ENCODE data around the gene MCF2L. TPM values are rescaled to one million over a fixed set of nuclear protein-coding genes. Genes with fewer than 3 reads are reported as not detected.

MCF2L gene
- total and polyA plus RNA-seq, 12 donors = 29.6 to 99.8 (median 45.3) TPM

GRCh38 chr13:113062691-113063090 lies 93.7 kb downstream of the MCF2L start:
- Histone ChIP-seq H3K9me3 (no peaks in the 10 kb centered on the region), H3K4me3 (no peak overlapping the region), H3K4me1 (no peaks in the 10 kb centered on the region), H3K27ac (no peak overlapping the region), H3K36me3 (peaks cover 0 to 61% (median 0%) of the 10 kb centered on the region in 9 donors), H3K27me3 (no peaks in the 10 kb centered on the region)
- intact Hi-C loops (cut with DNase I) = no loop called here
- WGBS, 2 donors = 92 to 95% methylated on average over 14 of the region's 14 CpGs
- DNase-seq (no peak), ATAC-seq (peak in 1 of 8 donors; percentile 0)
- no peak for TF ChIP-seq CTCF (IDR thresholded peaks at IDR 0.05)

- ATAC-seq (peak in 1 of 8 donors; percentile 4), DNase-seq (peak in 1 of 2 donors; percentile 9)
- peaks cover 0 to 61% (median 0%) of the 10 kb centered on the region in 9 donors for H3K36me3 ChIP-seq
- H3K9me3 ChIP-seq = no peaks in the 10 kb centered on the region
- intact Hi-C loops (cut with DNase I) = no loop called here
- H3K27ac ChIP-seq = no peak overlapping the region
- TF ChIP-seq CTCF (IDR thresholded peaks at IDR 0.05) = no peak
- H3K4me3 ChIP-seq = no peak overlapping the region
- H3K27me3 ChIP-seq = no peaks in the 10 kb centered on the region
- 93 to 96% methylated on average over 22 of the region's 22 CpGs for WGBS, 2 donors
- no peaks in the 10 kb centered on the region for H3K4me1 ChIP-seq
Measured at GRCh38 chr13:113063091-113063491, 94.1 kb downstream of the MCF2L start.

- H3K27ac ChIP-seq = no peak overlapping the region
- H3K27me3 ChIP-seq = no peaks in the 10 kb centered on the region
- intact Hi-C loops (cut with DNase I) = no loop called here
- no peaks in the 10 kb centered on the region for H3K4me1 ChIP-seq
- H3K4me3 ChIP-seq = no peak overlapping the region
- WGBS, 2 donors = 83 to 86% methylated on average over 29 of the region's 29 CpGs
- no peaks in the 10 kb centered on the region for H3K9me3 ChIP-seq
- H3K36me3 ChIP-seq = peaks cover 0 to 61% (median 0%) of the 10 kb centered on the region in 9 donors
- TF ChIP-seq CTCF (IDR thresholded peaks at IDR 0.05) = no peak
- DNase-seq = peak in 1 of 2 donors; percentile 19
- peak in 1 of 8 donors; percentile 1 for ATAC-seq
Measured at GRCh38 chr13:113064000-113064533, 95.1 kb downstream of the MCF2L start.

GRCh38 chr13:113064534-113065405 lies 95.8 kb downstream of the MCF2L start:
- H3K27ac ChIP-seq = no peak overlapping the region
- H3K9me3 ChIP-seq = no peaks in the 10 kb centered on the region
- H3K4me3 ChIP-seq = no peak overlapping the region
- DNase-seq (peak in 1 of 2 donors; percentile 8), ATAC-seq (peak in 1 of 8 donors; percentile 64)
- no peaks in the 10 kb centered on the region for H3K4me1 ChIP-seq
- no peaks in the 10 kb centered on the region for H3K27me3 ChIP-seq
- peaks cover 0 to 64% (median 0%) of the 10 kb centered on the region in 9 donors for H3K36me3 ChIP-seq
- 84 to 86% methylated on average over 41 of the region's 41 CpGs for WGBS, 2 donors
- TF ChIP-seq CTCF (IDR thresholded peaks at IDR 0.05) = no peak
- intact Hi-C loops (cut with DNase I) = no loop called here
